HG02870 (cell line): ENCODE measurements around the gene TTLL5.

ENCODE experiments used
- ATAC-seq: cut with Tn5 transposase; IDR thresholded peaks from one replicate; pipeline ENCODE4 v1.9.1; 2021; ENCODE audit warnings: mild to moderate bottlenecking, moderate library complexity; ENCODE audit not compliant: unreplicated experiment

Gene TTLL5

DNA sequence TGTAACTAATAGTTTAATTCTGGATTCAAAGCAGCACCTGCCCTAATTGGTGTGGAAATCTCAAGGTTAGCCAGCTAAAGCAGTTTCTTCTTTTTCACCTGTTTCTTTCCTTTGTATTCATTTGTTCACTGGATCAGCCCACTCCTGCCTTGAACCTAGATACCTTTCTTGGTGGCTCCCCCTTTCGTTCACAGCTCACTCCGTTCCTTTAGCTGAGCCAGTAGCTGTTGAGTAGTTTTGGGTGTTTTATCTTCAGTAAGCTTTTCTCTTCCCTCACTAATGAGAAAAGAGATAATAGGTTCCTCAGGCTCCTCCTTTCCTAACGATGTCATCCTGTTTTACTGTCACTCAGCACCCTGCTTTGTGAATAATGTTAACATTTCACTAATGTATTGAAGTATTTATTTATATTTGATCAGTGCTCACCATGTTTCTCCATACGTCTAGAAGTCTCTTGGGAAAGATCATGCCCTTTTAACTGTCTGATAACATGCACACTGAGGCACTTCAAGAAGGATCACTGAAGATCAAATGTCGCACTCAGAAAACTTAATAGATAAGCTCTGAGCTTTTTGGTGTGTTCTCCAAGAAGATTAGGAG is 199.6 kb downstream of the TTLL5 start:
- ATAC-seq, result no peak

DNA sequence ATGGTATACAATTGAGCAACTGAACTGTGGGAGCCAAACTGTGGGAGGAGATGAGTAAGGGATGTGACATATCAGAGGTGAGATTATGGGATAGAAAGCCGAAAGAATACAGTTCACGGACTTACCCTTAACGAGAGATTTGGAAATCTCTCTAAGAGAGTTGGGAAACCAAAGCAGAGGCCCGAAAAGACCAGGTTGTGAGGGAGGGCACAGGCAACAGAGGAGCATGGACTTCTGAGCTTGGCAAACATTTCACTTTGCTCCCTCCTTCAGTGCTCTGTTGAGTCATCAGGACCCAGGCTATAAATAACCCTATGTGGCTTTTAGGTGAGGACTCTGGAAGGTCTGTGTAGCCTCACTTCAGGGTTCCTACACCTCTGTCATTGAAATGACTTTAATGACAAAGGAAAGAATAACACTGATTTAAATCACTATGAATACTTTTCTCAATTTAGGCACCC is 200.1 kb downstream of the TTLL5 start:
- ATAC-seq, result no peak

DNA sequence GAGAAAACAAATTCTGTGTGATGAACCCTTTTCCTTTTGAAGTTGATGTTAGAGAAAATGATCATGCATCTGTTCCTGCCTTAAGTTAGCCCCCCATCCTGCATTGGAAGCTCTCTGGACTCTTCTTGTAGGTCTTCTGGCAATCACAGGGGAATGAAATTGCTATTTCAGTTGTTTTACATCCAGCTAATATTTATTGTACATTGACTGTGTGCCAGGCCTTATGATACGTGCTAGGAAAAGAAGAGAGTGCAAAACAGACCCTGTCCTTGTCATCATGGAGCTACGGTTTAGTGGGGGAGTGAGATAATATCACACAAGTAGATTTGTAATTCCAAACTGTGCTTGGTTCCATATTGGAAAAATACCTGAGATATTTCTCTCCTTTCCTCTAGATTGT is 202.2 kb downstream of the TTLL5 start:
- ATAC-seq, result no peak

DNA sequence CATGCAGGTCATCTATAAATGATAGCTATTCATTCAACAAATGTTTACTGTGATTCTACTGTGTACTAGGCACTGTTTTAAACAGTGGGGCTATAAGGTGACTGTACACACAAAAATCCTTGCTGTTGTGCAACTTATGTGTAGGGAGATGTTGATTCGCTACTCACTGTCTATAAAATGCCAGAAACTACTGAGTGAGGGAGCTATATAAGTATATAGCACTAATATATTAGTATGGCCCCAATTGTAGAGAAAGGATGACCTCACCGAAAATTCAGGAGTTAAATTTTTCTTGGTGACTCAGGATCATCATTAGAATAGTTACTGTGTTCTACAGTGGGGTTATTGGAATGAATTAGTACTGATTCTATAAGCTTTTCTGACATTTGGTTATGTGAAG is 203.3 kb downstream of the TTLL5 start:
- no peak for ATAC-seq

DNA sequence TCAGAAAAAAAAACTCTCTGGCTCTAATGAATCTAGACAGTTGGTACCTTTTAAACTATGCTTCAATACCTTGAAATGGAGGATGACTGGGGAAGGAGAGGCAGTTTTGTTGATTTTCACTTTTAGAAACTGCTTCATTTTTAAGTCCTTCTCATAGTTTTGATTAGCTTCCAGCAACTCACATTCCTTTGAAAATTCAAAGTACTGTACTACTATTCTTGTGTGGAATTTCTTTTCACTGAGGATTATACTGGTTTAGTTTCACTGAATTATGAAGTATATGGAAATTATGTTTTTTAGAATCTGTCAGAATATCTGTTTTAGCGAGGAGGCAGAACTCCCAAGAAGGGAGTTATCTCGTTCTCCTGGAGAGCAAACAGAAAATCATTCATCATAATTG is 204.5 kb downstream of the TTLL5 start:
- no peak for ATAC-seq

DNA sequence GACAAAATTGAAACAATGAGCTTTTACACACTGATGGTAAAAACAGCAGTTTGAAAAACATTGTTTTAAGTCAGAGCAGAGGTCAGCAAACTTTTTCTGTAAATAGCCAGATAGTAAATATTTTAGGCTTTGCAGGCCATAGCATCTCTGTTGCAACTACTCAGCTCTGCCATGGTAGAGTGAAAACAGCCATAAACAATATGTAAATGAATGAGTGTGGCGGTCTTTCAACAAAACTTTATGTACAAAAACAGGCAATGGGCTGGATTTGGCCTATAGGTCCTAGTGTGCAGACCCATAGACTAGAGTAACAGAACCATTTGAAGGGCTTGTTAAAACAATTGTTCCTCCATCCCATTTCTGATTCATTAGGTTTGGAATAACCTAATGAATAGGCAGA is 205.9 kb downstream of the TTLL5 start:
- no peak for ATAC-seq

DNA sequence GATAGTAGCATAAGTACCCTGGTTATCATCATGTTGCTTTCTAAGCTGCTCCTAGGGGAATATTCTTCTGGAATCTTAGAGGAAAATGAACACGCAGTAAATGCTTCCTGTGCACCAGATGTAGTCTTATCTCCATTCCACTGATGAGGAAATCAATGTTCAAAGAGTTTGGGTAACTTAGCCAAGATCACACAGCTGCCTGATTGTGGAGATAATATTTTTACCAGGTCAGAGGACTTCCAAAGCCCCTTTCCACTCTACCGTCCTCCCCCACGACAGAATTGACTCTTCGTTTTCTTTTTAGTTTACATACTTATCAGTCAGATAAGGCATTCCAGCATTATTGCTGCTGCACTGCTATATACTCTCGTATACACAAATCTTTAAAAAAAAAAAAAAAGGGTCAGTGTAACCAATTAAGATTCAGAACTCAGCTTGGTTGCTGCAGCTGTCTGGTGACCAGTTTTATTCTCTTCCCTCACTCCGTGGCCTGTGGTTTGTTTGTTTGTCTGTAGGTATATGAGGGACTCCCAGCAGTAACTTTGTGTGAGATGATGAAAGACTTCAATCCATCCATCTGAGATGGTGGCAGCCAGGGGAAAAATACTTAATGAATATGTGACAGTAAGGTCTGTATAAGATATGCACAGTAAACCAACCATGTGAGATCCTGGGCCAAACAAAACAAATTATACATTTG is 210.3 kb downstream of the TTLL5 start:
- ATAC-seq, result no peak

DNA sequence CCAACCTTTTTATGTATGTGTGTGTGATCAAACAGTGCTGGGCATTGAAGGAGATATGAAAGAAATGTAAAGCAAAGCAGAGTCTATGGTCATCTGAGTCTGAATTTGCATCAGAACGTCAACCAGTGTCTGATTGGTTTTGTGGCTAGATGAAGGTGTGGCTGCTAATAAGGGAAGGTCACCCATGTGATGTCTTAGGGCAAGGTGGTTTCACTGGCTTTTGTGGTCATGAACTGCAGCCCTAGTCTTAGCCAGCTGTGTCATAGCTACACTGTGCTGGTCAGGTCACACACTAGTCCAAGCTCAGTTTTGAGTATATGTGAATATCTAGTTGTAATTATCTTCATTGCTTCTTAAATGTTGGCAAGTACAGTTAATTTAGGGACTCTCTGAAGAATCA is 214.9 kb downstream of the TTLL5 start:
- peak; percentile 94 for ATAC-seq

DNA sequence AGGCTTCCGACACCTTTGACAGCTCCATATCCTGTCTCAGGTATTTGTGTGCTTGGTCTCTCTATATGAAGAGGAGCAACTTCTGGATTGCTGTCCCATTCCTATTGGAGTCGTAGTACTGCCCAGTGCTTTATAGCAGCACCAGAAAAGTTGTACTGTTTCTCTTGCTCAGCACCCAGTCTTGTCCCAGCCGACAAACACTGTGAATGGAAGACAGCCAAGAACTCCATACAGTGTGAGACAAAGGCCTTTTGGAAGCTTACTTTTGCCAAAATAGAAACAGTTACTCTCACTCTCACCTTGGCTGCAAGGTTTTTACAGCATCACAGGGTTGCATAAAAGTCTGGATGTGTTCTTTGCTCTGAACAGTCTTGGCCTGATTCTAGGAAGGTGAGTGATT is 215.5 kb downstream of the TTLL5 start:
- ATAC-seq, result no peak

DNA sequence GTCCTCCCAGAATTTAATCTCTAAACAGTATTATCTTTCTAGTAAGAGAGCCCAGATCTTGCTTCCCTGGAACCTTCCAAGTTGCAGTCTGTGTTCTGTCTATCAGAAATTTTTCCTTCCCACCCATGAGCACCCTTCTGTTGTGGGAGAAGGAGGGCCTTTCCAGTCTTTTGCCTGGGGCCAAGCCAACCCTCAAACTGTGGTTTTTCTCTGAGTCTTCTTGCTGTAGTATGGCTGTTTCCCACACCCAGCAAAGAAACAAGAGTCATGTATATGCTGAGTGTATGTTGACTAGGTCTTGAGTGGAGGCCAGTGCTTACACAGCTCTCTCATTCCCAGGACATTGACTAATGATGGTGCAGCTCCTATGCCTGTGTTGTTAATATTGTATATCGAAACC is 216.2 kb downstream of the TTLL5 start:
- ATAC-seq, result no peak

DNA sequence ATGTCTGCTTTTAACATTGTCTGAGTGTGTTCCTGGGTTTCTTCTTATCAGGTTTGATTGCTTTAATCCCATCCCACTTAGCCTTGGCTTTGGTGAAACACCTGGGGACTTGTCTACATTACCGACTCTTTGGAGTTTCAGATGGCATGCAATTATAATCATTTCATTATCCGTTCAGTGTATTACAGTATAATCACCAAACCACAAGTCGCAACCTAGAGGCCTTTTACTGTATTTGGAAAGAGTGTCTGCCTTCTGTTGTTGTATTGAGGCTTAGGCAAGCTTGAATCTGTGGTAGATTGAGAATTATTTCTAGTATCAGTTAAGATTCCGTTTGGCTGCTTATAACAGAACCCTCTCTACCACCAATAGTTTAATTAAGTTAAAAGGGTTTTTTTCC is 216.8 kb downstream of the TTLL5 start:
- no peak for ATAC-seq

DNA sequence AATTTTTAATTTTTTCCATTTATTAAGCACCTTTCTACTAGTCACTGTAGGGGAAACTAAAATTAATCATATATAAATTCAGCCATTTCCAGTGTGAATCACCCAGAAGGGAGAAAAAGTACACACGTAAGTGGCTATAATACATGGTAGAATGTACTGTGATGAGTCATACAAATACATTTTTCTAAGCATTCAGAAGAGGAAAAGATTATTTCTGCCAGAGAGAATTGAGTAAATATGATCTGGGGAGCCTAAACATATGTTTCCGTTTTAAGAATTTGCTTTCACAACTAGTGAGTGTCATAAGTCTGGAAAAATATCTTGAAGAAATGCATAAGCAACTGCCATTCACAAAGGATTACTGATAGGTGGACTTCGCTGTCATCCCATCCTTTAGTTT is 218.0 kb downstream of the TTLL5 start:
- ATAC-seq, result no peak

DNA sequence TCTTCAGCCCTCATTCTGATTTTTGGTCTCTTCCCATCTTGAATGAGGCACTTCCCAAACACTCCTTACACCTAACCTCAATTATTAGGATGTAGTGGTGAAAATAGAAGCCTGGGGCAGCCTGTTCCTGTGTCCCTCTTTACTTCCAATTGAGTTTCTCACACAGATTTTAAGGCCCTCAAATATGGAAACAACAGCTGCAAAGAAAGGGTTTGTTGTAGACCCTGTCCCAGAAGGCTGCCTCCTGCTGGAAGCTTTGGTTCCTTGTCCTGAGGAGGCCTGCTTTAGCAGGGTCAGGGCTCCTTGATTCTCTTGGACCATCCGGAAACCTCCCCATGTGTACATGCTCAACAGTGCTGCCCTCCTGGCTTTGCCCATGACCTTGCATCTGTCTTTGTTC is 219.5 kb downstream of the TTLL5 start:
- ATAC-seq, result no peak

DNA sequence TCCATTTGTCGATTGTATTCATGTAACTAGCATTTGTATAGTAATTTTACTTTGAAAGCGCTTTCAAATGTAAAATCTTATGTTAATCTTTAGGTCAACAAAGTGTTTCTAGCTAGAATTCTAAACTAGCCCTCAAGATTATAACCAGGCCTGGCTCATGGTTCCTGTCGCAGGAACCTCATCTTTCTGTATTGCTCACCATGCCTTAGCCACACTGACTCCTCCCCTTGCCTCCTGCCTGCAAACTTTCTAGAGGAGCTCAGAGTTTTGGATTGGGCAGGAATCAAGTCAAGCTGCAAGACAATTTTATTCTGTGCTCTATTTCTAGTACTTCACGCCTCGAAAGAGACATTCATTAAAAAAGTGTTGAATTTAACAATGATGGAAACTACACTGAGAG is 220.9 kb downstream of the TTLL5 start:
- no peak for ATAC-seq

DNA sequence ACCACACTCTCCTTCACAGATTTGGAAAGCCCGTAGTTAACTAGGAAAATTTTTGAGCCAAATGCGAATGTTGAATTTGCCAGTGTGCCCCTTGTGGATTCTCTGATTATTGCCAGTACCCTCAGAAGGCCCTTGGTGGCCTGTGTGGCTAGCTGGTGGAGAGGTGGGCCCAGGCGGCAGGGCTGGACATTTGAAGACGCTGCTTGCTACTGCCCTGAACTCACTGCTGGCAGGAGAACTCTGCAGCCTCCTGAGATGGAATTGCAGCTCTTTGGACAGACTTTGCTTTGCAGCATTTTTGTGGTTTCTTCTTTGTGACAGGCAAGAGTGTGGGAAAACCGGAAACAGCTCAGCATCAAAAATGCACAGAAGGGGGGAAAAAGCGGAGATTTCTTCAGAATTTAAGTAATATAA is 223.2 kb downstream of the TTLL5 start:
- no peak for ATAC-seq

DNA sequence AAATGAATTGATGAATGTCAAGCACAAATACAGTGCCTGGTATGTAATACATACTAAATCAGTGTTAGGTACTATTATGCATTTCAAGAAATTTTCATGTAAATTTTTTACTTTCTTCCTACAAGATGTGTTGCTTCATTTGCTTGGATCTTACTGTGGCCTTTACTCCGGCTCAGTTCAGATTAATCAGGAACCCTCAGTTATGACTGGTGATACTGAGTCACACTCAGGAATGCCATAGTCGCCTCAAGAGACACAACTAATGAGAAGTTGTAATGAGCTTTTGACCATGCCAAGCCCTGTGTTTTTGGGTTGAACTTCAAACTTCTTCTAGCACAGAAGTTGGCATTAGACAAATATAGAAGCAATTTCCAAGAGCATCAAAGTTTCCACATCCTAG is 224.8 kb downstream of the TTLL5 start:
- ATAC-seq, result no peak

DNA sequence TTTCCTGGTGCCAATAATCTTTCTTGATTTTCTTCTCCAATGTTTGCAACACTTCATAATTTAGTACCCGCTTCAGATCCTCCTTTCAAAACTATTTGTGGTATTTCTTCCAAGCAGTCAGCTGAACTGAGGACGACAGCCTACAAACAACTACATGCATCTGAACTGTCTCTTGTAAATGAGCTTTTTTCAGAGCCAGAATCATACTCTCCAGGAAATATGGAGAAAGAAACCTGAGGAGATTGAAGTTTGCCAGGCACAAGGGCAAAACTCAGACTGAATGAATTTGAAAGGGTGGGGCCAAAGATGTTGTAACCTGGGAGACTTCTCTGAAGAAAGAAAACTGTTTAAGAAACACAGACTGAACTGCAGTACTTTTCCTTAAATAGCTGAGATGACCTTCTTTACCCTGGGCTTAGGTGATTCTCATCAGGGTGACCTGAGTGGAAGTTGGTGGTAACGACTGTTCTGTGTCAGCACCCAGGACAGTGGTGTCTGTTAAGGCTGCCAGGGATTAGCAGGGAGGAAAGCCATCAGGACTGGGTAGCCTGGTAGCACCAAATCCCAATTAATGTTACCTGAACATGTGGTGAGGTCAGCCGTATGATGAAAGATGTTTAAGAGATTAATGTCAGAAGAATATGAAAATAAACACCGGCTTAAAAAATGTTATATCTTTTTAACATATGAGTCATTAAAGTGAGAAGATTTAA is 225.7 kb downstream of the TTLL5 start:
- ATAC-seq, result no peak

DNA sequence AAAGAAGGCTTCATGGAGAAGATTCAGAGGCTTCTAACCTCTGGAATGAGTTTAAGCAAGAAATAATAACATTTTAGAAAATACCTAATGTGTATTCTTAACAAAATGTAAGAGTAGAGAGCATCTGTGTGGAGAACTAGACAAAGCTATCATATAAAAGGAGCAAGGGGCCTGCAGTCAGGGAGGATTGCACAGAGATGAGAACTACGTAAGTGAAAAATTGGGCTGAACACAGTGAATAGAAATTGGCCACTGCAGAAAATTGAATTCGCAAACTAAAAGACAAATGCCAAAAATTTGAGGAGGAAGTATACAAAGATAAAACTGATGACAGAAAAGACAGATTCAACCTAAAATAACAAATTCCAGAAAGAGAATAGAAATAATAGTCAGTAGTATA is 227.9 kb downstream of the TTLL5 start:
- ATAC-seq, result no peak

DNA sequence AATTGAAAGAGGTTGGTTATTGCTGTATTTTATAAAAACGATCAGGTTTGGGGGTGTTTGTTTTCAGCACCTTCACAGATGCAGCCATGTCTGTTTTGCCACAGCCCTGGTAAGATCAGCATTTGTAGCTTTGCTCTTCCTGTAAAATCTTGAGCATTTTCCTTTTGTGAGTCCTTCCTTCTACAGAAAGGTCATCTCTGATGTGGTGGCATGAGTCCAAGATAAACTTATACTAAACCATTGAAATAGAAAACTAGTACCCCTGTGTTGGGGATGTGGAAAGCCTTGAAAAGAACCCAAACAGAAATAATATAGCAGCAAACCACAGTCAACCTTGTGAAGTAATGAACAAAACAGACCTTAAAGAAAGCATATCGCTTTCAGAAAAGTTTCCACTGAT is 235.3 kb downstream of the TTLL5 start:
- no peak for ATAC-seq

DNA sequence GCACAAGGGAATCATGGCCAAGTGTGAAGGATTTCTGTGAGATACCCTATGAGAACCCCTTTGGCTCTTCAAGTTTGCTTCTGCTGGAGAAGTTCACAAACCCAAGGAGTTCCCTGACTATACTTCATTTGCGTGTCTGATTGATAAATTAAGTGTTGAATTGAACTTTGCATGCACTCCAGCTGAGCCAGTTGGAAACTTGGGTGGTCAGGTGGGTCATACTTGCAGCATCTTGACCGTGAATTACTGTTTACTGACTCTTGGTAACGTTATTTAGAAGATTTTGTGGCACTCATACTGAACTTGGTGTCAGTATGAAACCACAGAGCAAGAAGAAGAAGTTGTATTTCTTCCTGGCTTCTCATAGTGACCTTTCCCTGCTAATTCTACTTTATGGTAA is 243.3 kb downstream of the TTLL5 start:
- ATAC-seq, result no peak

DNA sequence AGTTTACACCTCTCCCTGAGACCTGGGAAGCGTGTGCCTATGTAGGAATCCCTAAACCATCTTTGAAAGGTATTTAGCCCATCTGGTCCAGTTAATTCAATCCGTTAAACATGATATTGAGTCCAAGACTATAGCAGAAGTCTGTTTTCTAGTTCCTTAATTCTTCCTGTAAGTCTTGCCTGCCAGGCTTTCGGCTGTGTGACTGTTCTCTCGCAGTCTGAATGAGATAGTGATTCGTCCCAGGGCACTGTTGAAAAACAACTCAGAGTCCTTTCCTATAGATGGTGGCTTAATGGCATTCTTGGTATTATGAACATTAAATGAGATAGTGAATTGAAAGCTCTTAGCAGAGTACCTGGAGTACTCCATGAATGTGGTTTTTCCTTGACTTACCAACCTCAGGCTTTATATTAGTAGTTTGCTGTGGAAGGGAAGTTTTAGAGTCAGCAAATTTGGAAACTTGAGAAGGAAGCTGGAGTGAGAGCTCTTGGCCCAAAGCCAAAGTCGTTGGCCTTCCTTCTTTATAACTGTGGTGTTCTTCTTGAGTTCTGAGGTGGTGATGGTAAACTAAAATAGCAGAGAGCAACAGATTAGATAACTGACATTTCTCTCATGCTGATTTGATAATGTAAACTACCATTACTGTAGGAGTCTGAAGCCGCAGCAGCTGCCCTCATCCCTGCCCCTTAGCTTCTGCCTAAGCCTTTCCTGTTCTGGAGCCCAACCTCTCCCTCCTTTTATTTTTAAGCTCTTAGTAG is 244.3 kb downstream of the TTLL5 start:
- no peak for ATAC-seq

DNA sequence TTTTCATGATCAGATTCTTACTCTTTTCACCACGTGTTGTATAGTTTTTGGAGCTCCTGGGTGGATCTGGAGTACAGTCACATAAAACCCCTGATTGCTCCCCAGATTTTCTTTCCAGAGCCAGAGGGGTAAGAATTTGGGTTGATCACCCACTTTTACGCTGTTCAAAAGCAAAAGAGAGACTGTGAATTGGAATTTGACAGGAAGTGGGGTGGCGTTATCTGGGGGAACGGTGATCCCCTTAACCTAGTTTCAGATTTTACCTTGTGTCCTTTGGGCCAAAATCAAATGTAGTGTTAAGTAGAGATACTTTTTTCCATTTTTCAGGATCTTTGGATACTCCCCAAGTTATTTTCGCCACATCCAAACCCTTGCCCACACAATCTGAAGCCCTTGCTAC is 245.2 kb downstream of the TTLL5 start:
- ATAC-seq, result no peak
